Measurements from ENCODE around the gene B3GAT2. TPM values are rescaled to one million over a fixed set of nuclear protein-coding genes. Genes with fewer than 3 reads are reported as not detected.

B3GAT2 gene
- total and polyA plus RNA-seq, 12 donors: 0.05 to 0.10 TPM; not detected in 10

DNA sequence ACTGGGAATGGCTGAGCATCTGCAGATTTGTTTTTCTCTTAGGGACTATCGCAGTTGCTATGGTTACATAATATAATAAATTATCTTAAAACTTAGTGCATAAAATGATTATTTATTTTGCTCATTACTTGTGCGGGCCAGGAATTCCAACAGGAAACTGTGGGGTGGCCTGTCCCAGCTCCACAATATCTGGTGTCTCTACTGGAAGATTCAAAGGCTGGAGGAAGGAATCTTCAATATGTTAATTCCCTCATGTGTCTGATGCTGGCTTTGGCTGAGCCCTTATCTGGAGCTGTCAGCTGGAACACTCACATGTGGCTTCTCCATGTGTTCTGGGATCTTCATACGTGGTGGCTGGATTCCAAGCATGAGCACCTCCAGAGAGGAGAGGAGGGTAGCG is 23.9 kb upstream of the B3GAT2 start:
- intact Hi-C loops (cut with DNase I): no loop called here
- Histone ChIP-seq H3K4me3 (no peak overlapping the region), H3K36me3 (no peaks in the 10 kb centered on the region), H3K27me3 (no peaks in the 10 kb centered on the region), H3K4me1 (no peaks in the 10 kb centered on the region), H3K27ac (no peak overlapping the region), H3K9me3 (peaks cover 0 to 12% (median 0%) of the 10 kb centered on the region in 11 donors)
- peak in 3 of 8 donors; percentile 38 to 63 (median 44) for ATAC-seq
- TF ChIP-seq CTCF (IDR thresholded peaks at IDR 0.05): no peak
- DNase-seq: no peak
- WGBS, 2 donors: 39 to 55% methylated on average over 3 of the region's 4 CpGs

DNA sequence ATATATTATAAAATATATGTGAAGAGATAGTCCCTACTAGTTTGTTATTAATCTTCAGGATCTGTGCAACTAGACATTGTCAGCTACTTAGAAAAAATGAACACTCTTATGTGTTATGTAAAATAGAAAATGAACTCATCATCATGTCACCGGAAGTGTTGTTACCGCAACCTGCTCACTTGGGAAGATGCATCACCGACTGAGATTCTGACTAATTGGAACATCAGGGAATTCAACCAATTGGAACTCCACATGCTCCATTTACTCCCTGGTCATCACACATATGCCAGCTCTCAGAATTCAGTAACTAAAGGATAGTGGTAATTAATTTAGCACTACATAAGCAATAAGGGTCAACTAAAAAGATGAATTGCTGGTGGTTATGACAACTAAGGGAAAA is 16.7 kb upstream of the B3GAT2 start:
- Histone ChIP-seq H3K4me1 (no peaks in the 10 kb centered on the region), H3K4me3 (no peak overlapping the region), H3K27me3 (peaks cover 0 to 6% (median 0%) of the 10 kb centered on the region in 7 donors), H3K9me3 (no peaks in the 10 kb centered on the region), H3K36me3 (no peaks in the 10 kb centered on the region), H3K27ac (no peak overlapping the region)
- intact Hi-C loops (cut with DNase I): no loop called here
- ATAC-seq: no peak
- no peak for DNase-seq
- whole genome bisulfite sequencing, 2 donors: 95 to 96% methylated on average over 3 of the region's 3 CpGs
- no peak for TF ChIP-seq CTCF (IDR thresholded peaks at IDR 0.05)

- ATAC-seq: no peak
- no peaks in the 10 kb centered on the region for H3K36me3 ChIP-seq
- intact Hi-C loops (cut with DNase I): no loop called here
- H3K27ac ChIP-seq: no peak overlapping the region
- H3K4me1 ChIP-seq: no peaks in the 10 kb centered on the region
- 95% methylated on average over 3 of the region's 3 CpGs for WGBS, 2 donors
- DNase-seq: no peak
- no peaks in the 10 kb centered on the region for H3K27me3 ChIP-seq
- TF ChIP-seq CTCF (IDR thresholded peaks at IDR 0.05): no peak
- no peaks in the 10 kb centered on the region for H3K9me3 ChIP-seq
- H3K4me3 ChIP-seq: no peak overlapping the region
Observed at GRCh38 chr6:70967049-70967448, 10.2 kb upstream of the B3GAT2 start.

GRCh38 chr6:70957284-70957617 is 391 bp upstream of the B3GAT2 start:
- WGBS, 2 donors: 5 to 6% methylated on average over 19 of the region's 19 CpGs
- peaks cover 6 to 24% (median 15%) of the 10 kb centered on the region in 9 donors for H3K4me1 ChIP-seq
- TF ChIP-seq CTCF (IDR thresholded peaks at IDR 0.05): no peak
- no peak overlapping the region for H3K27ac ChIP-seq
- ATAC-seq (no peak), DNase-seq (no peak)
- no peaks in the 10 kb centered on the region for H3K36me3 ChIP-seq
- H3K9me3 ChIP-seq: no peaks in the 10 kb centered on the region
- peak overlapping the region; percentile 49 to 66 (median 60) for H3K4me3 ChIP-seq
- H3K27me3 ChIP-seq: peaks cover 8 to 81% (median 43%) of the 10 kb centered on the region in 7 donors
- intact Hi-C loops (cut with DNase I): loop anchor here in 6 of 10 donors (2.0 to 10.0 kb wide), 6 partner anchors 72 to 412 kb away; no protein-coding TSS in a partner anchor

Measured in heart right ventricle (tissue), 16 donors.